Measurements from ENCODE around the gene EVL. TPM values are rescaled to one million over a fixed set of nuclear protein-coding genes. Genes with fewer than 3 reads are reported as not detected.

The EVL gene
- total RNA-seq, 4 donors from 2014 or later = 42.6 to 94.6 (median 59.8) TPM

GRCh38 chr14:100111931-100112704, 46.9 kb downstream of the EVL start:
- 70 to 74% methylated on average over 11 of the region's 11 CpGs for WGBS, 2 donors
- DNase-seq (ENCODE audit: low spot score in 2 of 2) = no peak
- Histone ChIP-seq H3K4me1 (peaks cover 0 to 15% (median 11%) of the 10 kb centered on the region in 4 donors), H3K27me3 (no peaks in the 10 kb centered on the region), H3K9me3 (no peaks in the 10 kb centered on the region), H3K36me3 (peaks cover 0 to 3% (median 0%) of the 10 kb centered on the region in 3 donors), H3K27ac (no peak overlapping the region), H3K4me3 (no peak overlapping the region)
- TF ChIP-seq POLR2A (IDR thresholded peaks at IDR 0.05) = no peak
- TF ChIP-seq CTCF (IDR thresholded peaks at IDR 0.05) = no peak
- TF ChIP-seq EP300 (IDR thresholded peaks at IDR 0.05) = no peak

- Histone ChIP-seq H3K27me3 (no peaks in the 10 kb centered on the region), H3K4me1 (no peaks in the 10 kb centered on the region), H3K4me3 (no peak overlapping the region), H3K36me3 (peaks cover 0 to 3% (median 0%) of the 10 kb centered on the region in 3 donors), H3K9me3 (no peaks in the 10 kb centered on the region), H3K27ac (no peak overlapping the region)
- no peak for TF ChIP-seq CTCF (IDR thresholded peaks at IDR 0.05)
- no peak for TF ChIP-seq EP300 (IDR thresholded peaks at IDR 0.05)
- no peak for TF ChIP-seq POLR2A (IDR thresholded peaks at IDR 0.05)
- 95 to 97% methylated on average over 13 of the region's 13 CpGs for WGBS, 2 donors
- DNase-seq (ENCODE audit: low spot score in 2 of 2) = no peak
Observed at GRCh38 chr14:100114109-100114765, 49.0 kb downstream of the EVL start.

GRCh38 chr14:100115236-100115635, 50.0 kb downstream of the EVL start:
- Histone ChIP-seq H3K36me3 (peaks cover 0 to 3% (median 0%) of the 10 kb centered on the region in 3 donors), H3K27ac (no peak overlapping the region), H3K9me3 (no peaks in the 10 kb centered on the region), H3K4me1 (no peaks in the 10 kb centered on the region), H3K4me3 (no peak overlapping the region), H3K27me3 (no peaks in the 10 kb centered on the region)
- DNase-seq (ENCODE audit: low spot score in 2 of 2) = no peak
- TF ChIP-seq CTCF (IDR thresholded peaks at IDR 0.05) (no peak), POLR2A (IDR thresholded peaks at IDR 0.05) (no peak), EP300 (IDR thresholded peaks at IDR 0.05) (no peak)
- WGBS, 2 donors = 84 to 89% methylated on average over 3 to 6 of the region's 6 CpGs

GRCh38 chr14:100115726-100116125, 50.5 kb downstream of the EVL start:
- TF ChIP-seq EP300 (IDR thresholded peaks at IDR 0.05) = no peak
- TF ChIP-seq CTCF (IDR thresholded peaks at IDR 0.05) = no peak
- TF ChIP-seq POLR2A (IDR thresholded peaks at IDR 0.05) = no peak
- no peak for DNase-seq (ENCODE audit: low spot score in 2 of 2)
- WGBS, 2 donors = 65 to 80% methylated on average over 8 of the region's 8 CpGs
- Histone ChIP-seq H3K9me3 (no peaks in the 10 kb centered on the region), H3K4me1 (no peaks in the 10 kb centered on the region), H3K27me3 (no peaks in the 10 kb centered on the region), H3K36me3 (peaks cover 0 to 3% (median 0%) of the 10 kb centered on the region in 3 donors), H3K27ac (no peak overlapping the region), H3K4me3 (no peak overlapping the region)

- Histone ChIP-seq H3K27me3 (no peaks in the 10 kb centered on the region), H3K4me1 (no peaks in the 10 kb centered on the region), H3K4me3 (no peak overlapping the region), H3K36me3 (peaks cover 0 to 3% (median 0%) of the 10 kb centered on the region in 3 donors), H3K27ac (no peak overlapping the region), H3K9me3 (no peaks in the 10 kb centered on the region)
- DNase-seq (ENCODE audit: low spot score in 2 of 2) = no peak
- 73 to 77% methylated on average over 3 of the region's 3 CpGs for WGBS, 2 donors
- TF ChIP-seq EP300 (IDR thresholded peaks at IDR 0.05) = no peak
- no peak for TF ChIP-seq POLR2A (IDR thresholded peaks at IDR 0.05)
- no peak for TF ChIP-seq CTCF (IDR thresholded peaks at IDR 0.05)
Observed at GRCh38 chr14:100116134-100116533, 50.9 kb downstream of the EVL start.
